SK-N-MC (cell line): Measurements from ENCODE around the gene CLK3.

Experiments used
- DNase-seq: peaks from one replicate; pipeline ENCODE4 v3.0.0-alpha.2; 2011; ENCODE audit warnings: low read depth, low spot score
- H3K27ac ChIP-seq: fragments of 200-600 bp; sonication (generic); 2 replicates; pipeline ENCODE4 v1.5.1; 2016; ENCODE audit warnings: mixed run types
- H3K36me3 ChIP-seq: fragments of 200-600 bp; sonication (generic); 2 replicates; pipeline ENCODE4 v1.6.1; 2017; ENCODE audit warnings: antibody characterized with exemption, low read length, mixed read lengths; ENCODE audit not compliant: insufficient read depth
- H3K4me3 ChIP-seq: fragments of 200-600 bp; sonication (generic); 2 replicates; pipeline ENCODE4 v1.5.1; 2016
- H3K9ac ChIP-seq: fragments of 200-600 bp; sonication (generic); 2 replicates; pipeline ENCODE4 v1.8.0; 2017; ENCODE audit warnings: mixed run types, mixed read lengths; ENCODE audit not compliant: insufficient read length
- H3K9me3 ChIP-seq: fragments of 200-600 bp; sonication (generic); 2 replicates; pipeline ENCODE4 v1.6.1; 2017; ENCODE audit warnings: low read depth, mild to moderate bottlenecking, antibody characterized with exemption, low read length, moderate library complexity, mixed read lengths
- EZH2 ChIP-seq: fragments of 200-600 bp; sonication (generic); IDR thresholded peaks from one replicate; pipeline ENCODE4 v1.6.1; 2017; ENCODE audit warnings: antibody characterized with exemption
- FOXP2 ChIP-seq: optimal IDR thresholded peaks from 2 replicates; pipeline ENCODE3; 2011; ENCODE audit warnings: mild to moderate bottlenecking, moderate library complexity; ENCODE audit not compliant: insufficient read depth; ENCODE audit errors: extremely low read length, control extremely low read depth
- POLR2AphosphoS5 ChIP-seq: IDR thresholded peaks from 2 replicates; pipeline ENCODE4 v1.6.1; 2012; ENCODE audit warnings: mild to moderate bottlenecking, low read depth, low read length, borderline replicate concordance

Gene CLK3

DNA sequence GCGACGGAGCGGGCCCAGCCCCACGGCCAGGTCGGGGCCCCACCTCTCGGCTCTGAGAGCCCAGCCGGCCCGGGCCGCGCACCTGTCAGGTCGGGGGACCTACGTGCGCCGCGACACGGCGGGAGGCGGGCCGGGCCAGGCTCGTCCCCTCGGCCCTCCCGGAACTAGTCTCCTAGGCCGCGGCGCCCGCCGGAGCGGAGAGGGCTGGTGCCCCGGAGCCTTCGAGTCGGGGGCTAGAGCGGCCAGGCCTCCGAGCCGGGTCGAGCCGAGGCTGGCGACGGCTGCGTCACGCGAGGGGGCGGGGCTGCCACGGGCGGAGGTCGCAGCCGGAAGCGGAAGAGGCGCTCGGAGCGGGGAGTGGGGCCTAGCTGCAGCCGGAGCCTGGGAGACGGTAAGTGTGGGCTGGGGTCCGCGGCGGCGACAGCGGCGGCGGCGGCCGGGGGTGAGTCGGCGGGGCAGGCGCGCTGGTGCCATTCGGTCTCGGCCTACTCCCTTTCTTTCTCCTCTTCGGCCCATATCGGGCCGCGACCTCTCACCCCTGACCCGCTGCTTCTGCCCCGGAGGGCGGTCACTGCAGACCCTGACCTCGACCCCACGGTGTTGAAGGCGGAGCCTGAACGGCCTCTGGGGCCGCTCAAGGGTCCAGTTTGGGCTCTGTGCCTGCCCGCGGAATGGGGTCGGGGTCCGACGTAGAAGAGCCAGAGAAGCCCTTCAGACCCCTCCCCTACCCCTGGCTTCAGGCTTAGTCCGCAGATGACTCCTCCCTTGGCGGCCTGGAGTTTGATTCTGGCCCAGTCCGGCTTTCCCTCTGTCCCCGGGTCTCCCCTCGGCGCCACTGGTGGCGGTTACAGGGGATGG, at the start of gene CLK3:
Gene CLK3, plus strand, starts transcription at position 329 of the 858 bp plus-strand sequence. CDS start 3,361 bp downstream, outside the sequence.
- DNase-seq, result peak; percentile 16
- Histone ChIP-seq H3K27ac (peak within 1 kb of the TSS; percentile 93), H3K9ac (peak within 1 kb of the TSS; percentile 99), H3K36me3 (peaks cover 14% of the 10 kb centered on the region; the same call in 1 of the 2 replicates), H3K9me3 (no peaks in the 10 kb centered on the region), H3K4me3 (peak within 1 kb of the TSS; percentile 89)
- no peak for TF ChIP-seq EZH2
- TF ChIP-seq POLR2AphosphoS5, result peak; percentile 73
- TF ChIP-seq FOXP2, result peak; percentile 28

- no peak overlapping the region for H3K9ac ChIP-seq
- H3K4me3 ChIP-seq, result no peak overlapping the region
- H3K36me3 ChIP-seq, result no peaks in the 10 kb centered on the region; the same call in 1 of the 2 replicates
- TF ChIP-seq POLR2AphosphoS5 (no peak), EZH2 (no peak), FOXP2 (no peak)
- no peak for DNase-seq
- no peak overlapping the region for H3K27ac ChIP-seq
- no peaks in the 10 kb centered on the region for H3K9me3 ChIP-seq
Observed at GRCh38 chr15:74568594-74568993, 47.0 kb upstream of the CLK3 start.

- Histone ChIP-seq H3K4me3 (no peak overlapping the region), H3K9me3 (no peaks in the 10 kb centered on the region), H3K9ac (no peak overlapping the region), H3K36me3 (no peaks in the 10 kb centered on the region; the same call in 1 of the 2 replicates), H3K27ac (no peak overlapping the region)
- TF ChIP-seq POLR2AphosphoS5 (no peak), FOXP2 (no peak), EZH2 (no peak)
- no peak for DNase-seq
Observed at GRCh38 chr15:74569731-74570070, 45.9 kb upstream of the CLK3 start.

- H3K9ac ChIP-seq, result no peak overlapping the region
- no peaks in the 10 kb centered on the region for H3K9me3 ChIP-seq
- no peak for DNase-seq
- H3K4me3 ChIP-seq, result no peak overlapping the region
- no peaks in the 10 kb centered on the region; the same call in 1 of the 2 replicates for H3K36me3 ChIP-seq
- no peak overlapping the region for H3K27ac ChIP-seq
- TF ChIP-seq EZH2 (no peak), POLR2AphosphoS5 (no peak), FOXP2 (no peak)
Observed at GRCh38 chr15:74571191-74571590, 44.4 kb upstream of the CLK3 start.

DNA sequence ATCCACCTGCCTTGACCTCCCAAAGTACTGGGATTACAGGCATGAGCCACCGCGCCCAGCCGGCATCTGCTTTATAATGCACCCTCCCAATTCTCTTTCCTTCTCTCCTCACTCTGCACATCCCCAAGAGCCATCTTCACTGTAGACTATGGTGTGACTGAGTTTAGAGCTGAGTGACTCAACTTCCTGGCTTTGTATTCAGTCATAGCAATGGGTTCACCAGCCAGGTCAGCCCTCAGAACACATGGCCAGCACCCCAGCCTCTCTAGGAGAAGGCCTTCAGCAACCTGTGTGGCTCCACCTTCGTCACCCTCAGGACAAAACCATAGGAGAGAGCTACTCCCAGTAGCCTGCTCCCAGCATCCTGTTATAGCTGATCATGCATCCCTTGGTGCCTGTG, 41.6 kb upstream of the CLK3 start:
- no peak overlapping the region for H3K27ac ChIP-seq
- H3K9me3 ChIP-seq, result no peaks in the 10 kb centered on the region
- H3K9ac ChIP-seq, result no peak overlapping the region
- H3K4me3 ChIP-seq, result no peak overlapping the region
- no peak for DNase-seq
- no peak for TF ChIP-seq FOXP2
- H3K36me3 ChIP-seq, result no peaks in the 10 kb centered on the region; the same call in 1 of the 2 replicates

DNA sequence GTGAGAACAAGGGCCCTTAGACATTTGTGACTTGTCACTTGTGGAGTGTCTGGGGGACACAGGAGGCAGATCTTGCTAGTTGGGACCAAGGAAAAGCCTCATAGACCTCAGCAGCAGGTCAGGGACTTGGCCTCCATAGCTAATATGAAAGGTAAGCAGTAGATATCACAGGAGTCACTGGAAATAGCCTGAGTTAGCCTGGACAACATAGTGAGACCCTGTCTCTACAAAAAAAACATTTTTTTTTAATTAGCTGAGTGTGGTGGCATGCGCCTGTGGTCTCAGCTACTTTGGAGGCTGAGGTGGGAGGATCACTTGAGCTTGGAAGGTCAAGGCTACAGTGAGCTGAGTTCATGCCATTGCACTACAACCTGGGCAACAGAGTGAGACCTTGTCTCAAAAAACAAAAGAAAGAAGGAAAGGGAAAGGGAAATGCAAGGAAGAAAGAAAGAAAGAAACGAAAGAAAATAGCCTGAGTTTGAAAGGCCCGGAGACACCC, 37.1 kb upstream of the CLK3 start:
- Histone ChIP-seq H3K36me3 (no peaks in the 10 kb centered on the region; the same call in 1 of the 2 replicates), H3K4me3 (no peak overlapping the region), H3K27ac (no peak overlapping the region), H3K9me3 (no peaks in the 10 kb centered on the region), H3K9ac (no peak overlapping the region)
- no peak for DNase-seq
- TF ChIP-seq FOXP2 (no peak), EZH2 (no peak), POLR2AphosphoS5 (no peak)

GRCh38 chr15:74579001-74579400, 36.6 kb upstream of the CLK3 start:
- no peaks in the 10 kb centered on the region for H3K36me3 ChIP-seq

DNA sequence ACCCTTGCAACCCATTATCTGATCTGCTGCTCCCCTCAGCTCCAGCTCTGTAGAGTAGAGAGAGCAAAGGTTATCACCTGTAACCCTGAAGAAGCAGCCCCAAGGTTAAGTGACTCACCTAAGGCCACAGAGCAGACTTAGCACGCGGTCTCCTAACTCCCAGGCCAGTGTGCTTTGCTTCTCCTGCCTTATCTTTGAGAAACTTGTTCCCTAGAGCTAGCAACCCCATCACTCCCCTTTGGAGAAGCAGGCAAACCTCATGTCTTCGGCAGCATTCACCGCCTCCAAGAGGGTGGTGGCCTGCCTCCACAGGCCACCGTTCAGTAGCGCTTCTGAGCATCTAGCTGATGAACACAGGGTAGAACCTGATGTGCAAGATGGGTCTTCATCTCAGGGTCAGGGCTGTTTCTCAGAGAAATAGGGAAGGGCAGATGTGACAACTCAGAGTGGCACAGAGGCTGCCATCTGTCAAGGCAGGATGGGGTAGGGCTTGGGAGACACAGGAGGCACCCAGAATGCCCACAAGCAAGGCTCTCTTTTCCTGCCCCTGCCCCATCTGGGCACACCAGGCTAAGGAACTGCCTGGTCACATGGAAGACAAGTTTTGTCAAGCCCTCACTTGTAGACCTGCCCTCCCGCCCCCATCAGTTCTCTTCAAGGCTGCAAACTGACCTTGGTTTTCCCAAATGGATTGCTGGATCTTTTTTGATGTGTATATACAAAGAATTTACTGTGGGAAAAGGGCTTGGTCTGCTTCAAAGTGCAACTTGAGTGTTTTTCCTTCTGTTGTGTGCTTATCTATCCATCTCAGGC, 34.9 kb upstream of the CLK3 start:
- no peak for TF ChIP-seq FOXP2
- no peak for TF ChIP-seq POLR2AphosphoS5
- no peak for TF ChIP-seq EZH2
- no peak overlapping the region for H3K9ac ChIP-seq
- H3K4me3 ChIP-seq, result no peak overlapping the region
- no peak for DNase-seq
- H3K27ac ChIP-seq, result no peak overlapping the region
- no peaks in the 10 kb centered on the region for H3K36me3 ChIP-seq
- H3K9me3 ChIP-seq, result no peaks in the 10 kb centered on the region

More at GRCh38 chr15:74579001-74579400, 36.6 kb upstream of the CLK3 start:
- no peak overlapping the region for H3K9ac ChIP-seq
- TF ChIP-seq EZH2 (no peak), POLR2AphosphoS5 (no peak), FOXP2 (no peak)
- no peak overlapping the region for H3K27ac ChIP-seq
- H3K9me3 ChIP-seq, result no peaks in the 10 kb centered on the region
- H3K4me3 ChIP-seq, result no peak overlapping the region
- no peak for DNase-seq
